Stomach (tissue), 9 donors: ENCODE data around the gene DPF3. TPM values are rescaled to one million over a fixed set of nuclear protein-coding genes. Genes with fewer than 3 reads are reported as not detected.

ENCODE experiments used
- DNase-seq, 2 donors: peaks; one replicate each; pipeline versions ENCODE4 v3.0.0 to v3.0.0-alpha.2; 2013 to 2019
- H3K27ac ChIP-seq, 5 donors: fragments of 200-600 bp in 4 of 5; sonication (generic) in 4 of 5; one replicate each; pipeline ENCODE4 v1.5.1; 2013 to 2019; ENCODE audit warnings: mild to moderate bottlenecking in 1 of 5, moderate library complexity in 1 of 5
- H3K27me3 ChIP-seq, 3 donors: fragments of 200-600 bp; sonication (generic); one replicate each; pipeline ENCODE4 v1.5.1; 2017 to 2019; ENCODE audit warnings: mixed run types in 1 of 3
- H3K36me3 ChIP-seq, 4 donors: fragments of 200-600 bp; sonication (generic); 1 replicate in 3 of 4; 2 replicates in 1 of 4; pipeline ENCODE4 v1.5.1; 2016 to 2019
- H3K4me1 ChIP-seq, 4 donors: fragments of 200-600 bp; sonication (generic); one replicate each; pipeline ENCODE4 v1.5.1; 2016 to 2019
- H3K4me3 ChIP-seq, 4 donors: fragments of 200-600 bp; sonication (generic) in 3 of 4; one replicate each; pipeline ENCODE4 v1.5.1; 2016 to 2019; ENCODE audit warnings: mild to moderate bottlenecking in 1 of 4
- H3K9me3 ChIP-seq, 4 donors: fragments of 200-600 bp; sonication (generic); one replicate each; pipeline ENCODE4 v1.5.1; 2016 to 2019
- EP300 ChIP-seq: sonication (generic); formaldehyde crosslinking; IDR thresholded peaks from one replicate; pipeline ENCODE4 v1.6.1; 2017; ENCODE audit warnings: antibody characterized with exemption
- POLR2A ChIP-seq, 4 donors: fragments of 450-650 bp; IDR thresholded peaks; one replicate each; pipeline ENCODE4 v1.6.1; 2016; ENCODE audit warnings: antibody characterized with exemption in 4 of 4, control low read depth in 2 of 4, mild to moderate bottlenecking in 1 of 4, moderate library complexity in 1 of 4
- POLR2AphosphoS5 ChIP-seq, 3 donors: sonication (generic); formaldehyde crosslinking; IDR thresholded peaks; one replicate each; pipeline ENCODE4 v1.6.1; 2016; ENCODE audit warnings: antibody characterized with exemption in 3 of 3
- WGBS, 5 donors: extraction: QIAGEN DNeasy Blood & Tissue Kit in 3 of 5; methylation state at CpG; one replicate each; pipeline versions ENCODE4 v1.1.5 to v1.1.7; 2013 to 2018; 5-methylcytosine and 5-hydroxymethylcytosine counted together
- intact Hi-C: fragments of 100-400 bp; cut with DNase I; formaldehyde crosslinking; loops from one replicate; pipeline ENCODE4 v1.15.1; 2023; ENCODE audit warnings: low total_unique reads
- polyA plus RNA-seq, 3 donors: library from polyadenylated mRNA; stranded (reverse); fragments of 200-250 nt; gene quantifications; one replicate each; pipeline ENCODE4 v1.2.3, GENCODE V29; 2013
- total RNA-seq, 5 donors: library from RNA; depleted of rRNA; stranded (reverse); fragments of >200 nt; gene quantifications; one replicate each; pipeline versions ENCODE4 v1.1.0 to v1.2.3, GENCODE V29; 2014 to 2016
- TF ChIP-seq, protein P1 (sequence below), 7 experiments: fragments of 450-650 bp in 4 of 7; fragments of 200-600 bp in 3 of 7; sonication (generic) in 3 of 7; IDR thresholded peaks; one replicate each; pipeline ENCODE4 v1.5.1; 2016 to 2019; ENCODE audit warnings: antibody characterized with exemption in 7 of 7, control low read depth in 2 of 7, mild to moderate bottlenecking in 1 of 7
- donor health status: healthy with polysubstance abuse.
- donor health status: Bipolar disorder and iron deficiency.
- donor health status: healthy.

Gene DPF3
- total and polyA plus RNA-seq, 8 donors = 0.20 to 113 (median 3.7) TPM

DNA sequence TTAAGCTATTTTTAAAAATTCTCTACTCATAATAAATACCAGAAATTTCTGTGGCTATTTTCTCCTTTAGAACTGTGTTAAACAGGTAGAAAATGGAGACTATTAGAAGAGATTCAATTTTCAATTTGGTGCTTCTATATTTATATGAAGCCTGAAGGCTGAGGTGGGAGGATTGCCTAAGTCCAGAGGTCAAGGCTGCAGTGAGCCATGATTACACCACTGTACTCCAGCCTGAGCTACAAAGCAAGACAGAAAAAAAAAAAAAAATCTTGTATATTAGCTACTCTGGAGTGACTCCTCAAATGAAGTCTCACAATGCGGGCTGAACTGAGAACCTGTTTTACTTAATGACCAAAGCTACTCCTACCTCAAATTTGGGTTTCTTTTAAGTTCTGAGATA is 9.8 kb upstream of the DPF3 start:
- H3K9me3 ChIP-seq = no peaks in the 10 kb centered on the region
- H3K4me1 ChIP-seq = peaks cover 0 to 17% (median 7%) of the 10 kb centered on the region in 4 donors
- intact Hi-C loops = loop anchor here (5.0 kb wide), 1 partner anchor 386 kb away; no protein-coding TSS in a partner anchor
- H3K27me3 ChIP-seq = no peaks in the 10 kb centered on the region
- no peak for DNase-seq
- WGBS, 5 donors = 40 to 95% (median 48%) methylated on average over 1 of the region's 1 CpG
- H3K36me3 ChIP-seq = no peaks in the 10 kb centered on the region
- H3K4me3 ChIP-seq = no peak overlapping the region
- H3K27ac ChIP-seq = no peak overlapping the region
- TF ChIP-seq, protein P1, sequence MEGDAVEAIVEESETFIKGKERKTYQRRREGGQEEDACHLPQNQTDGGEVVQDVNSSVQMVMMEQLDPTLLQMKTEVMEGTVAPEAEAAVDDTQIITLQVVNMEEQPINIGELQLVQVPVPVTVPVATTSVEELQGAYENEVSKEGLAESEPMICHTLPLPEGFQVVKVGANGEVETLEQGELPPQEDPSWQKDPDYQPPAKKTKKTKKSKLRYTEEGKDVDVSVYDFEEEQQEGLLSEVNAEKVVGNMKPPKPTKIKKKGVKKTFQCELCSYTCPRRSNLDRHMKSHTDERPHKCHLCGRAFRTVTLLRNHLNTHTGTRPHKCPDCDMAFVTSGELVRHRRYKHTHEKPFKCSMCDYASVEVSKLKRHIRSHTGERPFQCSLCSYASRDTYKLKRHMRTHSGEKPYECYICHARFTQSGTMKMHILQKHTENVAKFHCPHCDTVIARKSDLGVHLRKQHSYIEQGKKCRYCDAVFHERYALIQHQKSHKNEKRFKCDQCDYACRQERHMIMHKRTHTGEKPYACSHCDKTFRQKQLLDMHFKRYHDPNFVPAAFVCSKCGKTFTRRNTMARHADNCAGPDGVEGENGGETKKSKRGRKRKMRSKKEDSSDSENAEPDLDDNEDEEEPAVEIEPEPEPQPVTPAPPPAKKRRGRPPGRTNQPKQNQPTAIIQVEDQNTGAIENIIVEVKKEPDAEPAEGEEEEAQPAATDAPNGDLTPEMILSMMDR (IDR thresholded peaks at IDR 0.05) = no peak
- TF ChIP-seq EP300 = no peak
- TF ChIP-seq POLR2AphosphoS5 (IDR thresholded peaks at IDR 0.05) = no peak
- no peak for TF ChIP-seq POLR2A (IDR thresholded peaks at IDR 0.05)

- peaks cover 0 to 6% (median 0%) of the 10 kb centered on the region in 3 donors for H3K27me3 ChIP-seq
- no peaks in the 10 kb centered on the region for H3K36me3 ChIP-seq
- intact Hi-C loops = loop anchor here (5.0 kb wide), 1 partner anchor 386 kb away; no protein-coding TSS in a partner anchor
- no peak overlapping the region for H3K27ac ChIP-seq
- DNase-seq = no peak
- H3K4me3 ChIP-seq = no peak overlapping the region
- H3K4me1 ChIP-seq = peaks cover 0 to 15% (median 6%) of the 10 kb centered on the region in 4 donors
- WGBS, 5 donors = 87 to 93% (median 91%) methylated on average over 5 of the region's 5 CpGs
- TF ChIP-seq POLR2AphosphoS5 (IDR thresholded peaks at IDR 0.05) = no peak
- TF ChIP-seq, protein P1 (IDR thresholded peaks at IDR 0.05) = no peak
- no peak for TF ChIP-seq POLR2A (IDR thresholded peaks at IDR 0.05)
- TF ChIP-seq EP300 = no peak
- no peaks in the 10 kb centered on the region for H3K9me3 ChIP-seq
Observed at GRCh38 chr14:72902801-72903530, 9.1 kb upstream of the DPF3 start.

GRCh38 chr14:72901361-72901760 is 7.5 kb upstream of the DPF3 start:
- TF ChIP-seq POLR2AphosphoS5 (IDR thresholded peaks at IDR 0.05) = no peak
- Histone ChIP-seq H3K4me3 (no peak overlapping the region), H3K9me3 (no peaks in the 10 kb centered on the region), H3K27me3 (peaks cover 0 to 21% (median 2%) of the 10 kb centered on the region in 3 donors), H3K27ac (no peak overlapping the region), H3K36me3 (no peaks in the 10 kb centered on the region), H3K4me1 (no peaks in the 10 kb centered on the region)
- intact Hi-C loops = loop anchor here (5.0 kb wide), 1 partner anchor 384 kb away; no protein-coding TSS in a partner anchor
- WGBS, 5 donors = 82 to 91% (median 89%) methylated on average over 3 of the region's 3 CpGs
- no peak for DNase-seq

DNA sequence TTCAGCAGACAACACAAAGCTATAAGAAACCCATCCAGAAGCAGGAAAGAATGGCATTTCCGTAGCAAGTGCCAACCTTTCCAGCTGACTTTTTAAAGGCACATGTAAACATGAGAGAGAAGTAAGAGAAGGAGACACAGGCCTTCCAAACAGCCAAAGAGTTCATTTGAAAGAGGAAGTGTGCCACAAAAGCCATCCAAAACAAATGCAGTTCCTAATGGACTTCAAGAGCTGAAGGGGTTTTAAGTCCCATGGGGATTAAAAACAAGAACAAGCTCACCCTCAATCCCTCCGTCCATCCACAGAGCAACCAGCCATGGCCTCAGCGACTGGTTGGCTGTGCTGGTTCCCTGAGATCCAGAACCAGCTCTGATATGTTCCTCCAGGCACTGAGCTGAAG is 4.5 kb upstream of the DPF3 start:
- H3K9me3 ChIP-seq = no peaks in the 10 kb centered on the region
- intact Hi-C loops = no loop called here
- H3K4me1 ChIP-seq = peaks cover 8 to 15% (median 12%) of the 10 kb centered on the region in 4 donors
- no peak overlapping the region for H3K4me3 ChIP-seq
- no peak for TF ChIP-seq EP300
- WGBS, 5 donors = 57 to 65% (median 63%) methylated on average over 3 of the region's 3 CpGs
- peaks cover 0 to 40% (median 2%) of the 10 kb centered on the region in 3 donors for H3K27me3 ChIP-seq
- DNase-seq = no peak
- no peak overlapping the region for H3K27ac ChIP-seq
- no peaks in the 10 kb centered on the region for H3K36me3 ChIP-seq

DNA sequence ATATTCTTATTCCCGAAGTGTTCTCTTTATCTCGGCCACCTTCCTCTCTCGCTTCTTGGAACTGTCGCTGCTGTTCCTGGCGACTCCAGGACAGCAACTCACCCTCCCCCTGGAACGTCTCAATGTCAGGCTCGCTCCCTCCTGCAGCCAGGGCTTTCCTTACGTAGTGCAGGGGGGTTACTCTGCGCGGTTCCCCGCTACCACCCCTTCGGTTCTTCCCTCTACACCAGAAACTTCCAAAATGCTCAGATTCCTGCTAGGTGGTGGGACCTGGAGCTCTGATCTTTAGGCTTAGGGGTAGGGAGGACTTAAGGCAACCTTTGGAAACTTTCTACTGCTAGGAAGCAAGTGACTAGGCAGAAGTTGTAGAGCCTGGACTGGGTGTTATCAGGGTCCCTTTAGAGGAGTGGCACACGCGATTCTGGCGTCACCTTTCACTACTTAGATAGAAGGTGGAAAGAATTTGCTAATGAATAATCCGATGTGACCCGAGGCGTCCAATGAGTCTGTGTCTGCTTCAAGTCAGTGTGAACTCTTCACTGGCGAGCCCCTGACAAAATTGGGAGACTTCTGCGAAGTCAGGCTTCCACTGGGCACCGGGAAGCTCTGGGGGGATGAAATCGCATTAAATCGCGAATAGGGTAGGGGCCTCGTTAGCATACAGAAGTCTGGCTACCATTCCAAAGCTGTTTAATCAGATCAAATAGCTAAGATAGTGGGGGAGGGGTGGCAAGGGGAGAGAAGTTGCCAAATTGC is 900 bp upstream of the DPF3 start:
- Histone ChIP-seq H3K27ac (peak overlapping the region in 3 of 5 donors; percentile 0 to 56 (median 23)), H3K4me1 (peaks cover 25 to 36% (median 33%) of the 10 kb centered on the region in 4 donors), H3K27me3 (peaks cover 2 to 77% (median 29%) of the 10 kb centered on the region in 3 donors), H3K4me3 (peak overlapping the region; percentile 75 to 93 (median 83)), H3K9me3 (no peaks in the 10 kb centered on the region), H3K36me3 (no peaks in the 10 kb centered on the region)
- intact Hi-C loops = no loop called here
- WGBS, 5 donors = 1 to 6% (median 3%) methylated on average over 25 of the region's 25 CpGs
- DNase-seq = peak in 1 of 2 donors; percentile 54
- no peak for TF ChIP-seq POLR2A (IDR thresholded peaks at IDR 0.05)
- peak in 1 of 3 donors; percentile 2 for TF ChIP-seq POLR2AphosphoS5 (IDR thresholded peaks at IDR 0.05)
